Hepatocyte (in vitro differentiated cells): Measurements from ENCODE around the gene KRTAP5-7. TPM values are rescaled to one million over a fixed set of nuclear protein-coding genes. Genes with fewer than 3 reads are reported as not detected.

ENCODE experiments used
- DNase-seq: peaks from one replicate; pipeline ENCODE4 v3.0.0-alpha.2; 2016; ENCODE audit warnings: low spot score
- H2AFZ ChIP-seq: fragments of 200-600 bp; sonication (generic); 2 replicates; pipeline ENCODE4 v1.6.0; 2016; ENCODE audit warnings: antibody characterized with exemption, mild to moderate bottlenecking
- H3K27ac ChIP-seq: fragments of 200-600 bp; sonication (generic); 2 replicates; pipeline ENCODE4 v1.5.1; 2016; ENCODE audit warnings: mild to moderate bottlenecking
- H3K27me3 ChIP-seq: fragments of 200-600 bp; sonication (generic); 2 replicates; pipeline ENCODE4 v1.6.1; 2016
- H3K36me3 ChIP-seq: fragments of 200-600 bp; sonication (generic); replicated peaks from 2 replicates; pipeline ENCODE4 v1.5.1; 2016; ENCODE audit warnings: low read depth; ENCODE audit not compliant: insufficient read depth
- H3K4me1 ChIP-seq: fragments of 200-600 bp; sonication (generic); 2 replicates; pipeline ENCODE4 v1.5.1; 2016; ENCODE audit warnings: mild to moderate bottlenecking, moderate library complexity; ENCODE audit not compliant: insufficient read depth
- H3K4me2 ChIP-seq: fragments of 200-600 bp; sonication (generic); 2 replicates; pipeline ENCODE4 v1.6.0; 2016
- H3K4me3 ChIP-seq: fragments of 200-600 bp; sonication (generic); 2 replicates; pipeline ENCODE4 v1.5.1; 2016; ENCODE audit warnings: mild to moderate bottlenecking
- H3K79me2 ChIP-seq: fragments of 200-600 bp; sonication (generic); 2 replicates; pipeline ENCODE4 v1.6.0; 2017; ENCODE audit warnings: mild to moderate bottlenecking
- H3K9me2 ChIP-seq: fragments of 200-600 bp; sonication (generic); replicated peaks from 2 replicates; pipeline ENCODE4 v1.6.0; 2017; ENCODE audit warnings: mild to moderate bottlenecking; ENCODE audit not compliant: insufficient read depth
- H3K9me3 ChIP-seq: fragments of 200-600 bp; sonication (generic); 2 replicates; pipeline ENCODE4 v1.5.1; 2016; ENCODE audit warnings: low read depth, mild to moderate bottlenecking
- H4K20me1 ChIP-seq: fragments of 200-600 bp; sonication (generic); 2 replicates; pipeline ENCODE4 v1.6.0; 2016; ENCODE audit warnings: mild to moderate bottlenecking; ENCODE audit not compliant: insufficient read depth, poor library complexity, severe bottlenecking
- CTCF ChIP-seq: fragments of 200-600 bp; sonication (generic); IDR thresholded peaks from 2 replicates; pipeline ENCODE4 v1.5.1; 2016; ENCODE audit warnings: antibody characterized with exemption, mild to moderate bottlenecking; ENCODE audit not compliant: poor library complexity
- EZH2 ChIP-seq: fragments of 200-600 bp; sonication (generic); IDR thresholded peaks from 2 replicates; pipeline ENCODE4 v1.6.1; 2016; ENCODE audit warnings: antibody characterized with exemption, mild to moderate bottlenecking, borderline replicate concordance
- EZH2phosphoT487 ChIP-seq: fragments of 200-600 bp; sonication (generic); IDR thresholded peaks from one replicate; pipeline ENCODE4 v1.6.1; 2018; ENCODE audit warnings: antibody characterized with exemption, mild to moderate bottlenecking, low read depth, moderate library complexity; ENCODE audit not compliant: unreplicated experiment, severe bottlenecking
- WGBS: methylation state at CpG from one replicate; pipeline ENCODE4 v1.1.6; 2016; ENCODE audit warnings: low lambda C conversion rate; ENCODE audit errors: missing lambda C conversion rate; 5-methylcytosine and 5-hydroxymethylcytosine counted together
- polyA plus RNA-seq: library from polyadenylated mRNA; unstranded; fragments of >200 nt; fragmentation: Nextera tagmentation; extraction: Ambion mirVana; gene quantifications from 2 replicates; pipeline ENCODE4 v1.2.1, GENCODE V29; 2016
- total RNA-seq: library from RNA; depleted of rRNA; stranded (reverse); fragments of >200 nt; gene quantifications from 2 replicates; pipeline ENCODE4 v1.2.3, GENCODE V29; 2014

The KRTAP5-7 gene
- total and polyA plus RNA-seq, 2 experiments from 2014 or later, result not detected

GRCh38 chr11:71501071-71501985 is 25.7 kb upstream of the KRTAP5-7 start:
- Histone ChIP-seq H3K9me3 (no peaks in the 10 kb centered on the region), H3K4me3 (no peak overlapping the region), H3K4me1 (no peaks in the 10 kb centered on the region), H2AFZ (no peak overlapping the region), H3K9me2 (no peaks in the 10 kb centered on the region), H3K79me2 (no peaks in the 10 kb centered on the region), H3K4me2 (no peak overlapping the region), H3K27me3 (no peaks in the 10 kb centered on the region), H3K27ac (no peak overlapping the region), H3K36me3 (no peaks in the 10 kb centered on the region), H4K20me1 (no peaks in the 10 kb centered on the region)
- no peak for DNase-seq
- TF ChIP-seq EZH2phosphoT487, result no peak
- no peak for TF ChIP-seq EZH2
- TF ChIP-seq CTCF, result no peak
- WGBS, result 97% methylated on average over 30 of the region's 30 CpGs

GRCh38 chr11:71502026-71502425 is 25.0 kb upstream of the KRTAP5-7 start:
- TF ChIP-seq EZH2 (no peak), CTCF (no peak), EZH2phosphoT487 (no peak)
- Histone ChIP-seq H3K36me3 (no peaks in the 10 kb centered on the region), H3K9me3 (no peaks in the 10 kb centered on the region), H3K4me1 (no peaks in the 10 kb centered on the region), H4K20me1 (no peaks in the 10 kb centered on the region), H3K27ac (no peak overlapping the region), H3K4me3 (no peak overlapping the region), H3K27me3 (no peaks in the 10 kb centered on the region), H3K9me2 (no peaks in the 10 kb centered on the region), H2AFZ (no peak overlapping the region), H3K79me2 (no peaks in the 10 kb centered on the region), H3K4me2 (no peak overlapping the region)
- 96% methylated on average over 10 of the region's 10 CpGs for WGBS
- DNase-seq, result no peak

GRCh38 chr11:71502871-71503435 is 24.1 kb upstream of the KRTAP5-7 start:
- H4K20me1 ChIP-seq, result no peaks in the 10 kb centered on the region
- H3K4me1 ChIP-seq, result no peaks in the 10 kb centered on the region
- 98% methylated on average over 13 of the region's 15 CpGs for WGBS

More at GRCh38 chr11:71502871-71503435, 24.1 kb upstream of the KRTAP5-7 start:
- TF ChIP-seq EZH2phosphoT487 (no peak), CTCF (no peak), EZH2 (no peak)
- Histone ChIP-seq H3K79me2 (no peaks in the 10 kb centered on the region), H3K27ac (no peak overlapping the region), H2AFZ (no peak overlapping the region), H3K9me3 (no peaks in the 10 kb centered on the region), H3K36me3 (no peaks in the 10 kb centered on the region), H3K27me3 (no peaks in the 10 kb centered on the region), H3K4me2 (no peak overlapping the region), H3K9me2 (no peaks in the 10 kb centered on the region), H3K4me3 (no peak overlapping the region)
- no peak for DNase-seq
